Amniotic epithelial cell (primary cell): ENCODE data around the gene NFATC2.

Experiments
- DNase-seq: peaks from one replicate; pipeline ENCODE4 v3.0.0-alpha.2; 2010; ENCODE audit warnings: low read depth

NFATC2 gene

GRCh38 chr20:51389543-51390264 is 152.8 kb downstream of the NFATC2 start:
- no peak for DNase-seq

GRCh38 chr20:51388756-51389542 is 153.6 kb downstream of the NFATC2 start:
- DNase-seq, result no peak

GRCh38 chr20:51388227-51388626 is 154.3 kb downstream of the NFATC2 start:
- peak; percentile 64 for DNase-seq

GRCh38 chr20:51387125-51387875 is 155.2 kb downstream of the NFATC2 start:
- no peak for DNase-seq

- no peak for DNase-seq
Observed at GRCh38 chr20:51386586-51386985, 155.9 kb downstream of the NFATC2 start.

GRCh38 chr20:51385646-51386530 is 156.6 kb downstream of the NFATC2 start:
- DNase-seq, result peak; percentile 44

GRCh38 chr20:51384875-51385274 is 157.6 kb downstream of the NFATC2 start:
- no peak for DNase-seq

GRCh38 chr20:51383891-51384510 is 158.5 kb downstream of the NFATC2 start:
- DNase-seq, result no peak

GRCh38 chr20:51382986-51383821 is 159.3 kb downstream of the NFATC2 start:
- no peak for DNase-seq

GRCh38 chr20:51382111-51382985 is 160.2 kb downstream of the NFATC2 start:
- no peak for DNase-seq

GRCh38 chr20:51381557-51381956 is 161.0 kb downstream of the NFATC2 start:
- no peak for DNase-seq

- peak; percentile 40 for DNase-seq
Observed at GRCh38 chr20:51380401-51381385, 161.8 kb downstream of the NFATC2 start.

GRCh38 chr20:51379601-51380341 is 162.7 kb downstream of the NFATC2 start:
- peak; percentile 19 for DNase-seq

- no peak for DNase-seq
Observed at GRCh38 chr20:51378171-51378928, 164.2 kb downstream of the NFATC2 start.

- no peak for DNase-seq
Observed at GRCh38 chr20:51377132-51377531, 165.4 kb downstream of the NFATC2 start.

GRCh38 chr20:51376111-51376510 is 166.4 kb downstream of the NFATC2 start:
- no peak for DNase-seq

GRCh38 chr20:51375561-51375960 is 167.0 kb downstream of the NFATC2 start:
- no peak for DNase-seq
